22Rv1 (cell line): ENCODE measurements around the gene WDR70.
"Not testable (repeated sequence)": the region's sequence is repeated elsewhere in the genome, so short reads cannot be mapped to it uniquely, and the experiment has no call there.

ENCODE experiments used
- H3K27ac ChIP-seq: fragments of 450-650 bp; 2 replicates; pipeline ENCODE4 v1.5.1; 2017
- ZFX ChIP-seq: fragments of 450-650 bp; IDR thresholded peaks from 2 replicates; pipeline ENCODE4 v1.6.1; 2017; ENCODE audit warnings: antibody characterized with exemption, borderline replicate concordance
- TF ChIP-seq, protein P1 (sequence below): fragments of 450-650 bp; IDR thresholded peaks from 2 replicates; pipeline ENCODE4 v1.5.1; 2017; ENCODE audit warnings: mild to moderate bottlenecking

Gene WDR70

DNA sequence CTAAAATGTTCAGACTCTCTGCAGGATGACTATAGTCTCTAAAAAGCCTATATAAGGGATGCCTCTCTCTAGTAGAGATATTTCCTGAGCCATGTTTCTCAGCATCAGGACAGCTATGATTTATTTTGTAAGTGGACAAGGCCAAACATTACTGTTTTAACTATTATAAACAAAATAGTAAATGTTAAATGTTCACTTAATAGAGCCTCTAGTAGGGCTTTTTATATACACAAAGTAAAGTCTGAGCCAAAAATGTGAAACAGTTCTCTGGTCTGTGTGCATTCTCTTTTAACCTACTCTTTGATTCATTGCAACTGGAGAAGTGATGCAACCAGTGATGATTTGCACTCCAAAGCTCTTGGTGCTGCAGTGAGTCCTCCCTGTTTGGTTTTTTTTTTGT is 240.2 kb downstream of the WDR70 start:
- TF ChIP-seq ZFX: no peak
- TF ChIP-seq, protein P1, sequence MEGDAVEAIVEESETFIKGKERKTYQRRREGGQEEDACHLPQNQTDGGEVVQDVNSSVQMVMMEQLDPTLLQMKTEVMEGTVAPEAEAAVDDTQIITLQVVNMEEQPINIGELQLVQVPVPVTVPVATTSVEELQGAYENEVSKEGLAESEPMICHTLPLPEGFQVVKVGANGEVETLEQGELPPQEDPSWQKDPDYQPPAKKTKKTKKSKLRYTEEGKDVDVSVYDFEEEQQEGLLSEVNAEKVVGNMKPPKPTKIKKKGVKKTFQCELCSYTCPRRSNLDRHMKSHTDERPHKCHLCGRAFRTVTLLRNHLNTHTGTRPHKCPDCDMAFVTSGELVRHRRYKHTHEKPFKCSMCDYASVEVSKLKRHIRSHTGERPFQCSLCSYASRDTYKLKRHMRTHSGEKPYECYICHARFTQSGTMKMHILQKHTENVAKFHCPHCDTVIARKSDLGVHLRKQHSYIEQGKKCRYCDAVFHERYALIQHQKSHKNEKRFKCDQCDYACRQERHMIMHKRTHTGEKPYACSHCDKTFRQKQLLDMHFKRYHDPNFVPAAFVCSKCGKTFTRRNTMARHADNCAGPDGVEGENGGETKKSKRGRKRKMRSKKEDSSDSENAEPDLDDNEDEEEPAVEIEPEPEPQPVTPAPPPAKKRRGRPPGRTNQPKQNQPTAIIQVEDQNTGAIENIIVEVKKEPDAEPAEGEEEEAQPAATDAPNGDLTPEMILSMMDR: no peak

DNA sequence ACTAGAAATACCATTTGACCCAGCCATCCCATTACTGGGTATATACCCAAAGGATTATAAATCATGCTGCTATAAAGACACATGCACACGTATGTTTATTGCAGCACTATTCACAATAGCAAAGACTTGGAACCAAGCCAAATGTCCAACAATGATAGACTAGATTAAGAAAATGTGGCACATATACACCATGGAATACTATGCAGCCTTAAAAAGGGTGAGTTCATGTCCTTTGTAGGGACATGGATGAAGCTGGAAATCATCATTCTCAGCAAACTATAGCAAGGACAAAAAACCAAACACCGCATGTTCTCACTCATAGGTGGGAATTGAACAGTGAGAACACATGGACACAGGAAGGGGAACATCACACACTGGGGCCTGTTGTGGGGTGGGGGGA is 243.2 kb downstream of the WDR70 start:
- H3K27ac ChIP-seq: not testable (repeated sequence)

More for the DNA sequence above, 240.2 kb downstream of the WDR70 start:
- H3K27ac ChIP-seq: no peak overlapping the region

DNA sequence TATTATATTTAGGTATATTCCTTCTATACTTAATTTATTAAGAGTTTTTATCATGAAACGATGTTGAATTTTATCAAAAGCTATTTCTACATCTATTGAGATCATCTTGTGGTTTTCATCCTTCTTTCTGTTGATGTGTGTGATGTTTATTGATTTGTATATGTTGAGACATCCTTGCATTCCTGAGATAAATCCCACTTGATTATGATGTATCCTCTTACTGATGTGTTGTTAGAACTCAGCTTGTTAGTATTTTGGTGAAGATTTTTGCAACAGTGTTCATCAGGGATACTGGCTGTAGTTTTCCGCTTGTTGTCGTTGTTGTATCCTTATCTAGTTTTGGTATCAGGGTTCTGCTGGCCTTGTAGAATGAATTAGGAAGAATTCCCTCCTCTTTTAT is 247.1 kb downstream of the WDR70 start:
- TF ChIP-seq ZFX: no peak
- TF ChIP-seq, protein P1: no peak
- no peak overlapping the region for H3K27ac ChIP-seq

DNA sequence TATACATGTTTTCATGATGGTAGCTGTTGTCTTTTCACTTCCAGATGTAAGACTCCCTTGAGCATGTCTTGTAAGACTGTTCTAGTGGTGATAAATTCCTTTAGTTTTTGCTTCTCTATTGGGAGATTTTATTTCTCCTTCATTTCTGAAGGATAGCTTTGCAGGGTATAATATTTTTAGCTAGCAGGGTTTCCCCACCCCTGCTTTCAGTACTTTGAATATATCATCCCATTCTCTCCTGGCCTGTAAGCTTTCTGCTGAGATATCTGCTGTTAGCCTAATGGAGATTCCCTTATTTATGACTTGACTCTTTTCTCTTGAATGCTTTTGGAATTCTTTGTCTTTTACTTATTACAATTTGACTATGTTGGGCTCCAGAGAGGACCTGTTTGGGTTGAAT is 249.8 kb downstream of the WDR70 start:
- TF ChIP-seq, protein P1: no peak
- TF ChIP-seq ZFX: no peak
- H3K27ac ChIP-seq: no peak overlapping the region

DNA sequence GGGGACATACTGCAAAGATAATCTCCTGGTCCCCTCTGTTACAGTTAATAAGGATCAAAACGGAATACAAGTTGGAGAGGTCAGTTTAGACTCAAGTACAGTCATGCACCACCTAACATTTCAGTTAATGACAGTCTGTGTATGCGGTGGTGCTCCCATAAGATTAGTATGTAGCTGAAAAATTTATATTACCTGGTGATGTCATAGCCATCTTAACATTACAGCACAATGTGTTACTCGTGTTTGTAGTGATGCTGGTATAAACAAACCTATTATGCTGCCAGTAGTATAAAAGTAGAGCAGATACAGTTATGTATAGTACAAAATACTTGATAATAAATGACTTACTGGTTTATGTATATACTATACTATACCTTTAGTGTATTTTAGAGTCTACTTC is 252.8 kb downstream of the WDR70 start:
- no peak overlapping the region for H3K27ac ChIP-seq
- TF ChIP-seq, protein P1: no peak
- no peak for TF ChIP-seq ZFX

DNA sequence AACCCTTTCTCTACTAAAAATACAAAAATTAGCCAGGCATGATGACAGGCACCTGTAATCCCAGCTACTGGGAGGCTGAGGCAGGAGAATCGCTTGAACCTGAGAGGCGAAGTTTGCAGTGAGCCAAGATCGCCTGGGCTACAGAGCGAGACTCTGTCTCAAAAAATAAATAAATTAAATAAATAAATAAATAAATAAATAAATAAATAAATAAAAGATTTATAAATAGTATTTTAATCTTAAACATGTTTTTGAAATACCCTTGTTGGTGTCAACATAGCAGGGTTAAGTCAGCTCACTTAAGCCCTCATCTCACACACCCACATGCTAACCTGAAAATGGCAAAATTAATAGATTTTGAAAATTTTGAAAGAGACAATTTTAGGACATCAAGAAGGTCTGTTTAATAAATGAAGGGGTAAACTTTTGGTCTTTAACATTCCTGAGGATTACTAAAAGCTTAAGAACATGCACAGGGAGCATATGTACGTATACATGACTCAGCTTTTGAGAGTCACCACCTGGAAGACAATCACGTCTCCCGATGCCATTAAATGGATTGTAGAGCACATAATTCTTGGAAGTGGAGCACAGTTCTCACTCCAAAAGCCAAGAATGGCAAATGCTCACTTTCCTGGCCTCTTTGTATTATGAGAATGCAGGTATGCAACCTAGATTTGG is 258.2 kb downstream of the WDR70 start:
- no peak overlapping the region for H3K27ac ChIP-seq

DNA sequence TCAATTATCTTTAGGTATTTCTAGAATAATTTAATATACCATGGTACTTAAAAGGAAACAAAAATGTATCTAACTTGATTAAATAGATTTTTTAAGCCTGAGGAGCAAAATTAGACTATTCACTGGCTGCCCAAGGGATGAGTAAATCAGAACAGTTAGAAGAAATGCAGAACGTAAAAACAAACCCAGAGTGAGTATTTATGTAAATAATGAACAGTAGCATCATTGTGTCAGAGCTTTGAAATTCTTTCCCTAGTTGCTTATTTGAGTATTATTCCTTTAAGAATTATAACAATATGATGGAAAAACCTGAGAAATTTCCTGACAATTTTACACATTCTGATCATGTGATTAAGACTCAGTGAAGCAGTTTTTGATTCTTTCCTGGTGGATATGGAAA is 259.8 kb downstream of the WDR70 start:
- no peak for TF ChIP-seq ZFX
- TF ChIP-seq, protein P1: no peak
- no peak overlapping the region for H3K27ac ChIP-seq

More for the DNA sequence above, 258.2 kb downstream of the WDR70 start:
- TF ChIP-seq ZFX: no peak
- TF ChIP-seq, protein P1: no peak

DNA sequence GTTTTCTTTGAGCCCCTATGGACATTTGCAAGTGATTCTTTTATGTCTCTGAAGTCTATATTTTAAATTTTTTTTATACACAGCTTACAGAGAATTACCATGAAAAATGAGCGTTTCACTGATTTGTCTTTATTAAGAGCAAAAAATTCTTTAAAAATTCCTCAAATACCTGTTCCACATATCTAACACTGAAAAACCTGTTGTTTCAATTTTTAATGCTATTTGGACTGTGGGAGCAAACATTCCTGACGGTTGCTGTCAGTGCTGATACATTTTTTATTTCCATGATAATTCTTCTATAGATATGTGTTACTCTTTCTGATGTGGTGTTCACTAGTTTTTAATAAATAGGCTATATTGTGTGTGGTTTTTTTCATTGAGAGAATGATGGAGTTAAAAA is 261.0 kb downstream of the WDR70 start:
- H3K27ac ChIP-seq: no peak overlapping the region

More for the DNA sequence above, 261.0 kb downstream of the WDR70 start:
- TF ChIP-seq, protein P1: no peak
- TF ChIP-seq ZFX: no peak
